GM23338 (cell line): ENCODE measurements around the gene ATAD5. TPM values are rescaled to one million over a fixed set of nuclear protein-coding genes. Genes with fewer than 3 reads are reported as not detected.

Source experiments
- ATAC-seq: fragments of 200-7000 bp; cut with Tn5 transposase; 3 replicates; pipeline ENCODE4 v1.9.1; 2020
- DNase-seq: peaks from one replicate; pipeline ENCODE4 v3.0.0-alpha.2; 2015; ENCODE audit warnings: low spot score
- H2AFZ ChIP-seq: fragments of 200-600 bp; sonication (generic); 2 replicates; pipeline ENCODE4 v1.8.0; 2016; ENCODE audit warnings: antibody characterized with exemption, mild to moderate bottlenecking, moderate library complexity
- H3F3A ChIP-seq: fragments of 200-600 bp; sonication (generic); replicated peaks from 2 replicates; pipeline ENCODE4 v1.8.0; 2017; ENCODE audit warnings: antibody characterized with exemption, mixed run types, low read depth
- H3K27ac ChIP-seq: fragments of 200-600 bp; sonication (generic); 2 replicates; pipeline ENCODE4 v1.6.1; 2016; ENCODE audit warnings: low read depth
- H3K27me3 ChIP-seq: fragments of 200-600 bp; sonication (generic); 2 replicates; pipeline ENCODE4 v1.8.0; 2016; ENCODE audit warnings: mild to moderate bottlenecking, mixed run types, moderate library complexity; ENCODE audit not compliant: insufficient read depth
- H3K36me3 ChIP-seq: fragments of 200-600 bp; sonication (generic); 2 replicates; pipeline ENCODE4 v1.8.0; 2016; ENCODE audit warnings: mild to moderate bottlenecking; ENCODE audit not compliant: insufficient read depth
- H3K4me1 ChIP-seq: fragments of 200-600 bp; sonication (generic); 2 replicates; pipeline ENCODE4 v1.8.0; 2016; ENCODE audit warnings: mild to moderate bottlenecking, moderate library complexity; ENCODE audit not compliant: insufficient read depth
- H3K4me2 ChIP-seq: fragments of 200-600 bp; sonication (generic); 2 replicates; pipeline ENCODE4 v1.7.1; 2017; ENCODE audit warnings: mixed run types
- H3K4me3 ChIP-seq: fragments of 200-600 bp; sonication (generic); 2 replicates; pipeline ENCODE4 v1.6.1; 2016; ENCODE audit warnings: mixed run types
- H3K79me2 ChIP-seq: fragments of 200-600 bp; sonication (generic); replicated peaks from 2 replicates; pipeline ENCODE4 v1.8.0; 2017; ENCODE audit warnings: mild to moderate bottlenecking; ENCODE audit not compliant: insufficient read depth
- H3K9me2 ChIP-seq: fragments of 200-600 bp; sonication (generic); 2 replicates; pipeline ENCODE4 v1.8.0; 2017; ENCODE audit not compliant: insufficient read depth
- H4K20me1 ChIP-seq: fragments of 200-600 bp; sonication (generic); replicated peaks from 2 replicates; pipeline ENCODE4 v1.8.0; 2017; ENCODE audit warnings: mild to moderate bottlenecking; ENCODE audit not compliant: insufficient read depth
- H3K27ac Mint-ChIP-seq: 2 replicates; pipeline ENCODE4 v1.8.0; 2020; ENCODE audit warnings: inconsistent platforms, mild to moderate bottlenecking, moderate library complexity, mixed read lengths
- H3K27me3 Mint-ChIP-seq: 3 replicates; pipeline ENCODE4 v1.8.0; 2022; ENCODE audit warnings: low read depth, mild to moderate bottlenecking, moderate library complexity, mixed read lengths, inconsistent platforms; ENCODE audit not compliant: insufficient read depth, poor library complexity
- H3K36me3 Mint-ChIP-seq: 3 replicates; pipeline ENCODE4 v1.8.0; 2021; ENCODE audit warnings: low read depth, mild to moderate bottlenecking, inconsistent platforms, moderate library complexity, mixed read lengths
- H3K4me1 Mint-ChIP-seq: 3 replicates; pipeline ENCODE4 v1.8.0; 2020; ENCODE audit warnings: mild to moderate bottlenecking, inconsistent platforms, mixed read lengths
- H3K4me3 Mint-ChIP-seq: 3 replicates; pipeline ENCODE4 v1.8.0; 2021; ENCODE audit warnings: moderate library complexity, mild to moderate bottlenecking, inconsistent platforms, mixed read lengths
- H3K9me3 Mint-ChIP-seq: 3 replicates; pipeline ENCODE4 v1.8.0; 2020; ENCODE audit warnings: moderate library complexity, mild to moderate bottlenecking, inconsistent platforms, mixed read lengths
- CREB1 ChIP-seq: fragments of 250-450 bp; sonication (Bioruptor Pico); IDR thresholded peaks from 2 replicates; pipeline ENCODE4 v1.5.0; 2020; ENCODE audit warnings: low read depth, mild to moderate bottlenecking, moderate library complexity
- EZH2 ChIP-seq: fragments of 200-600 bp; sonication (generic); IDR thresholded peaks from one replicate; pipeline ENCODE4 v1.8.0; 2017; ENCODE audit warnings: antibody characterized with exemption, mild to moderate bottlenecking, low read depth; ENCODE audit not compliant: unreplicated experiment
- EZH2phosphoT487 ChIP-seq: fragments of 200-600 bp; sonication (generic); IDR thresholded peaks from one replicate; pipeline ENCODE4 v1.8.1; 2018; ENCODE audit warnings: antibody characterized with exemption; ENCODE audit not compliant: unreplicated experiment
- JUNB ChIP-seq: IDR thresholded peaks from one replicate; pipeline ENCODE4 v1.6.1; 2016; ENCODE audit warnings: antibody characterized with exemption; ENCODE audit not compliant: unreplicated experiment
- NANOG ChIP-seq: IDR thresholded peaks from 2 replicates; pipeline ENCODE4 v1.6.1; 2016; ENCODE audit warnings: antibody characterized with exemption, borderline replicate concordance
- POLR2AphosphoS5 ChIP-seq: IDR thresholded peaks from 2 replicates; pipeline ENCODE4 v1.6.1; 2016; ENCODE audit warnings: antibody characterized with exemption, low read depth
- REST ChIP-seq: IDR thresholded peaks from one replicate; pipeline ENCODE4 v1.6.1; 2018; ENCODE audit warnings: antibody characterized with exemption; ENCODE audit not compliant: unreplicated experiment
- STAT1 ChIP-seq: IDR thresholded peaks from one replicate; pipeline ENCODE4 v1.6.1; 2016; ENCODE audit warnings: antibody characterized with exemption; ENCODE audit not compliant: unreplicated experiment
- ZNF114 ChIP-seq: fragments of 250-450 bp; sonication (Bioruptor Pico); IDR thresholded peaks from 2 replicates; pipeline ENCODE4 v1.5.0; 2020; ENCODE audit warnings: mild to moderate bottlenecking, moderate library complexity
- ZNF331 ChIP-seq: fragments of 250-450 bp; sonication (Bioruptor Pico); IDR thresholded peaks from 2 replicates; pipeline ENCODE4 v1.5.0; 2020; ENCODE audit warnings: low read depth, mild to moderate bottlenecking, moderate library complexity
- polyA plus RNA-seq: library from polyadenylated mRNA; unstranded; fragments of >200 nt; fragmentation: Nextera tagmentation; extraction: Ambion mirVana; gene quantifications from 2 replicates; pipeline ENCODE4 v1.2.1, GENCODE V29; 2016
- total RNA-seq: library from RNA; depleted of rRNA; stranded (reverse); fragments of >200 nt; shearing (Covaris generic); gene quantifications from 2 replicates; pipeline ENCODE4 v1.2.3, GENCODE V29; 2014
- TF ChIP-seq, protein P1 (sequence below), 2 experiments: fragments of 200-600 bp in 1 of 2; sonication (generic) in 1 of 2; conservative IDR thresholded peaks; 2 replicates each; pipeline versions ENCODE4 v1.5.1 to v1.6.1; 2016 to 2017; ENCODE audit warnings: antibody characterized with exemption in 2 of 2, low read depth in 2 of 2, mild to moderate bottlenecking in 2 of 2, moderate library complexity in 1 of 2
- TF ChIP-seq, protein P2 (sequence below): IDR thresholded peaks from 2 replicates; pipeline ENCODE4 v1.6.1; 2016; ENCODE audit warnings: antibody characterized with exemption
- TF ChIP-seq, protein P3 (sequence below): fragments of 250-450 bp; sonication (Bioruptor Pico); IDR thresholded peaks from 2 replicates; pipeline ENCODE4 v1.5.0; 2020; ENCODE audit warnings: mild to moderate bottlenecking, moderate library complexity

ATAD5 gene
- total and polyA plus RNA-seq, 2 experiments from 2014 or later: 24.2 to 30.9 TPM

GRCh38 chr17:30928584-30928983, 96.8 kb downstream of the ATAD5 start:
- H3K27ac ChIP-seq: no peak overlapping the region
- H3K36me3 ChIP-seq: no peaks in the 10 kb centered on the region
- H3K9me3 Mint-ChIP-seq: no peaks in the 10 kb centered on the region
- no peaks in the 10 kb centered on the region for H3K4me1 Mint-ChIP-seq
- no peak overlapping the region for H3K4me3 ChIP-seq
- no peak overlapping the region for H3K4me3 Mint-ChIP-seq
- no peaks in the 10 kb centered on the region for H4K20me1 ChIP-seq
- H3K27me3 Mint-ChIP-seq: peaks cover 18% of the 10 kb centered on the region
- ATAC-seq (no peak), DNase-seq (no peak)
- H3F3A ChIP-seq: no peaks in the 10 kb centered on the region
- H2AFZ ChIP-seq: no peak overlapping the region
- 0 out of 2 replicates have a peak, but pooled peaks cover 2% of the 10 kb centered on the region for H3K9me2 ChIP-seq
- H3K27ac Mint-ChIP-seq: no peak overlapping the region
- H3K79me2 ChIP-seq: no peaks in the 10 kb centered on the region
- H3K4me1 ChIP-seq: no peaks in the 10 kb centered on the region
- H3K36me3 Mint-ChIP-seq: no peaks in the 10 kb centered on the region
- no peak overlapping the region for H3K4me2 ChIP-seq
- peaks cover 13% of the 10 kb centered on the region for H3K27me3 ChIP-seq
- TF ChIP-seq REST (no peak), POLR2AphosphoS5 (no peak), ZNF331 (CRISPR knock-in tag) (no peak), JUNB (no peak), STAT1 (no peak), NANOG (no peak), EZH2phosphoT487 (no peak), ZNF114 (CRISPR knock-in tag) (no peak), CREB1 (no peak), EZH2 (no peak)
- TF ChIP-seq, protein P1, sequence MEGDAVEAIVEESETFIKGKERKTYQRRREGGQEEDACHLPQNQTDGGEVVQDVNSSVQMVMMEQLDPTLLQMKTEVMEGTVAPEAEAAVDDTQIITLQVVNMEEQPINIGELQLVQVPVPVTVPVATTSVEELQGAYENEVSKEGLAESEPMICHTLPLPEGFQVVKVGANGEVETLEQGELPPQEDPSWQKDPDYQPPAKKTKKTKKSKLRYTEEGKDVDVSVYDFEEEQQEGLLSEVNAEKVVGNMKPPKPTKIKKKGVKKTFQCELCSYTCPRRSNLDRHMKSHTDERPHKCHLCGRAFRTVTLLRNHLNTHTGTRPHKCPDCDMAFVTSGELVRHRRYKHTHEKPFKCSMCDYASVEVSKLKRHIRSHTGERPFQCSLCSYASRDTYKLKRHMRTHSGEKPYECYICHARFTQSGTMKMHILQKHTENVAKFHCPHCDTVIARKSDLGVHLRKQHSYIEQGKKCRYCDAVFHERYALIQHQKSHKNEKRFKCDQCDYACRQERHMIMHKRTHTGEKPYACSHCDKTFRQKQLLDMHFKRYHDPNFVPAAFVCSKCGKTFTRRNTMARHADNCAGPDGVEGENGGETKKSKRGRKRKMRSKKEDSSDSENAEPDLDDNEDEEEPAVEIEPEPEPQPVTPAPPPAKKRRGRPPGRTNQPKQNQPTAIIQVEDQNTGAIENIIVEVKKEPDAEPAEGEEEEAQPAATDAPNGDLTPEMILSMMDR (conservative IDR thresholded peaks at IDR 0.05; ENCODE audit: low read depth in 2 of 2): no peak
- TF ChIP-seq, protein P2, sequence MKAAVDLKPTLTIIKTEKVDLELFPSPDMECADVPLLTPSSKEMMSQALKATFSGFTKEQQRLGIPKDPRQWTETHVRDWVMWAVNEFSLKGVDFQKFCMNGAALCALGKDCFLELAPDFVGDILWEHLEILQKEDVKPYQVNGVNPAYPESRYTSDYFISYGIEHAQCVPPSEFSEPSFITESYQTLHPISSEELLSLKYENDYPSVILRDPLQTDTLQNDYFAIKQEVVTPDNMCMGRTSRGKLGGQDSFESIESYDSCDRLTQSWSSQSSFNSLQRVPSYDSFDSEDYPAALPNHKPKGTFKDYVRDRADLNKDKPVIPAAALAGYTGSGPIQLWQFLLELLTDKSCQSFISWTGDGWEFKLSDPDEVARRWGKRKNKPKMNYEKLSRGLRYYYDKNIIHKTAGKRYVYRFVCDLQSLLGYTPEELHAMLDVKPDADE: no peak
- TF ChIP-seq, protein P3, sequence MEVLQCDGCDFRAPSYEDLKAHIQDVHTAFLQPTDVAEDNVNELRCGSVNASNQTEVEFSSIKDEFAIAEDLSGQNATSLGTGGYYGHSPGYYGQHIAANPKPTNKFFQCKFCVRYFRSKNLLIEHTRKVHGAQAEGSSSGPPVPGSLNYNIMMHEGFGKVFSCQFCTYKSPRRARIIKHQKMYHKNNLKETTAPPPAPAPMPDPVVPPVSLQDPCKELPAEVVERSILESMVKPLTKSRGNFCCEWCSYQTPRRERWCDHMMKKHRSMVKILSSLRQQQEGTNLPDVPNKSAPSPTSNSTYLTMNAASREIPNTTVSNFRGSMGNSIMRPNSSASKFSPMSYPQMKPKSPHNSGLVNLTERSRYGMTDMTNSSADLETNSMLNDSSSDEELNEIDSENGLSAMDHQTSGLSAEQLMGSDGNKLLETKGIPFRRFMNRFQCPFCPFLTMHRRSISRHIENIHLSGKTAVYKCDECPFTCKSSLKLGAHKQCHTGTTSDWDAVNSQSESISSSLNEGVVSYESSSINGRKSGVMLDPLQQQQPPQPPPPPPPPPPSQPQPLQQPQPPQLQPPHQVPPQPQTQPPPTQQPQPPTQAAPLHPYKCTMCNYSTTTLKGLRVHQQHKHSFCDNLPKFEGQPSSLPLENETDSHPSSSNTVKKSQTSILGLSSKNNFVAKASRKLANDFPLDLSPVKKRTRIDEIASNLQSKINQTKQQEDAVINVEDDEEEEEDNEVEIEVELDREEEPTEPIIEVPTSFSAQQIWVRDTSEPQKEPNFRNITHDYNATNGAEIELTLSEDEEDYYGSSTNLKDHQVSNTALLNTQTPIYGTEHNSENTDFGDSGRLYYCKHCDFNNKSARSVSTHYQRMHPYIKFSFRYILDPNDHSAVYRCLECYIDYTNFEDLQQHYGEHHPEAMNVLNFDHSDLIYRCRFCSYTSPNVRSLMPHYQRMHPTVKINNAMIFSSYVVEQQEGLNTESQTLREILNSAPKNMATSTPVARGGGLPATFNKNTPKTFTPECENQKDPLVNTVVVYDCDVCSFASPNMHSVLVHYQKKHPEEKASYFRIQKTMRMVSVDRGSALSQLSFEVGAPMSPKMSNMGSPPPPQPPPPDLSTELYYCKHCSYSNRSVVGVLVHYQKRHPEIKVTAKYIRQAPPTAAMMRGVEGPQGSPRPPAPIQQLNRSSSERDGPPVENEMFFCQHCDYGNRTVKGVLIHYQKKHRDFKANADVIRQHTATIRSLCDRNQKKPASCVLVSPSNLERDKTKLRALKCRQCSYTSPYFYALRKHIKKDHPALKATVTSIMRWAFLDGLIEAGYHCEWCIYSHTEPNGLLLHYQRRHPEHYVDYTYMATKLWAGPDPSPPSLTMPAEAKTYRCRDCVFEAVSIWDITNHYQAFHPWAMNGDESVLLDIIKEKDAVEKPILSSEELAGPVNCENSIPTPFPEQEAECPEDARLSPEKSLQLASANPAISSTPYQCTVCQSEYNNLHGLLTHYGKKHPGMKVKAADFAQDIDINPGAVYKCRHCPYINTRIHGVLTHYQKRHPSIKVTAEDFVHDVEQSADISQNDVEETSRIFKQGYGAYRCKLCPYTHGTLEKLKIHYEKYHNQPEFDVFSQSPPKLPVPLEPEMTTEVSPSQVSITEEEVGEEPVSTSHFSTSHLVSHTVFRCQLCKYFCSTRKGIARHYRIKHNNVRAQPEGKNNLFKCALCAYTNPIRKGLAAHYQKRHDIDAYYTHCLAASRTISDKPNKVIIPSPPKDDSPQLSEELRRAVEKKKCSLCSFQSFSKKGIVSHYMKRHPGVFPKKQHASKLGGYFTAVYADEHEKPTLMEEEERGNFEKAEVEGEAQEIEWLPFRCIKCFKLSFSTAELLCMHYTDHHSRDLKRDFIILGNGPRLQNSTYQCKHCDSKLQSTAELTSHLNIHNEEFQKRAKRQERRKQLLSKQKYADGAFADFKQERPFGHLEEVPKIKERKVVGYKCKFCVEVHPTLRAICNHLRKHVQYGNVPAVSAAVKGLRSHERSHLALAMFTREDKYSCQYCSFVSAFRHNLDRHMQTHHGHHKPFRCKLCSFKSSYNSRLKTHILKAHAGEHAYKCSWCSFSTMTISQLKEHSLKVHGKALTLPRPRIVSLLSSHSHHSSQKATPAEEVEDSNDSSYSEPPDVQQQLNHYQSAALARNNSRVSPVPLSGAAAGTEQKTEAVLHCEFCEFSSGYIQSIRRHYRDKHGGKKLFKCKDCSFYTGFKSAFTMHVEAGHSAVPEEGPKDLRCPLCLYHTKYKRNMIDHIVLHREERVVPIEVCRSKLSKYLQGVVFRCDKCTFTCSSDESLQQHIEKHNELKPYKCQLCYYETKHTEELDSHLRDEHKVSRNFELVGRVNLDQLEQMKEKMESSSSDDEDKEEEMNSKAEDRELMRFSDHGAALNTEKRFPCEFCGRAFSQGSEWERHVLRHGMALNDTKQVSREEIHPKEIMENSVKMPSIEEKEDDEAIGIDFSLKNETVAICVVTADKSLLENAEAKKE (CRISPR knock-in tag): no peak
